Astrocyte (in vitro differentiated cells and primary cell): ENCODE results near the gene SPAG6. TPM values are rescaled to one million over a fixed set of nuclear protein-coding genes. Genes with fewer than 3 reads are reported as not detected.

ENCODE experiments used
- DNase-seq: peaks from one replicate; pipeline ENCODE4 v3.0.0-alpha.2; 2010; ENCODE audit warnings: low read depth
- FAIRE-seq: peaks from 2 replicates; lab custom pipeline; 2011; peaks lifted over from hg19 to GRCh38; lab: Jason Lieb, UNC
- H2AFZ ChIP-seq: 2 replicates; pipeline ENCODE4 v1.6.0; 2012; ENCODE audit warnings: low read depth, low read length, inconsistent platforms
- H3K27ac ChIP-seq: 2 replicates; pipeline ENCODE4 v1.5.1; 2011; ENCODE audit warnings: low read depth, low read length, inconsistent platforms
- H3K27me3 ChIP-seq: 2 replicates; pipeline ENCODE4 v1.6.0; 2011; ENCODE audit warnings: low read length, inconsistent platforms; ENCODE audit not compliant: insufficient read depth
- H3K36me3 ChIP-seq: 2 replicates; pipeline ENCODE4 v1.5.1; 2011; ENCODE audit warnings: low read length, inconsistent platforms; ENCODE audit not compliant: insufficient read depth
- H3K4me1 ChIP-seq: 2 replicates; pipeline ENCODE4 v1.5.1; 2011; ENCODE audit warnings: low read length, inconsistent platforms; ENCODE audit not compliant: insufficient read depth
- H3K4me2 ChIP-seq: 2 replicates; pipeline ENCODE4 v1.6.0; 2012; ENCODE audit warnings: low read length, inconsistent platforms
- H3K4me3 ChIP-seq: 2 replicates; pipeline ENCODE4 v1.5.1; 2011; ENCODE audit warnings: low read depth, mild to moderate bottlenecking, low read length, inconsistent platforms; ENCODE audit not compliant: insufficient read depth
- H3K79me2 ChIP-seq: 2 replicates; pipeline ENCODE4 v1.6.0; 2012; ENCODE audit warnings: mild to moderate bottlenecking, low read length, inconsistent platforms; ENCODE audit not compliant: insufficient read depth
- H3K9ac ChIP-seq: 2 replicates; pipeline ENCODE4 v1.6.0; 2012; ENCODE audit warnings: mild to moderate bottlenecking, low read length, inconsistent platforms
- H3K9me3 ChIP-seq: 2 replicates; pipeline ENCODE4 v1.5.1; 2012; ENCODE audit warnings: low read depth, mild to moderate bottlenecking, low read length, inconsistent platforms; ENCODE audit not compliant: insufficient read depth
- H4K20me1 ChIP-seq: 2 replicates; pipeline ENCODE4 v1.6.0; 2012; ENCODE audit warnings: low read length, inconsistent platforms; ENCODE audit not compliant: insufficient read depth
- H3K27ac Mint-ChIP-seq: one replicate; pipeline ENCODE4 v1.8.0; 2021; ENCODE audit warnings: mild to moderate bottlenecking, mixed read lengths; ENCODE audit not compliant: unreplicated experiment
- H3K27me3 Mint-ChIP-seq: one replicate; pipeline ENCODE4 v1.8.0; 2021; ENCODE audit warnings: low read depth, mixed read lengths; ENCODE audit not compliant: unreplicated experiment
- H3K36me3 Mint-ChIP-seq: one replicate; pipeline ENCODE4 v1.8.0; 2021; ENCODE audit warnings: low read depth, mixed read lengths; ENCODE audit not compliant: unreplicated experiment
- H3K4me1 Mint-ChIP-seq: one replicate; pipeline ENCODE4 v1.8.0; 2021; ENCODE audit warnings: low read depth, mixed read lengths; ENCODE audit not compliant: unreplicated experiment
- H3K4me3 Mint-ChIP-seq: one replicate; pipeline ENCODE4 v1.8.0; 2021; ENCODE audit warnings: mild to moderate bottlenecking, moderate library complexity, mixed read lengths; ENCODE audit not compliant: unreplicated experiment
- H3K9me3 Mint-ChIP-seq: one replicate; pipeline ENCODE4 v1.8.0; 2021; ENCODE audit warnings: mild to moderate bottlenecking, mixed read lengths; ENCODE audit not compliant: unreplicated experiment
- CTCF ChIP-seq: IDR thresholded peaks from 2 replicates; pipeline ENCODE4 v1.5.1; 2011; ENCODE audit warnings: low read depth, mild to moderate bottlenecking, inconsistent platforms, low read length, moderate library complexity; ENCODE audit not compliant: insufficient read depth
- EZH2 ChIP-seq: IDR thresholded peaks from 2 replicates; pipeline ENCODE4 v1.6.1; 2012; ENCODE audit warnings: mild to moderate bottlenecking, low read length, inconsistent platforms; ENCODE audit not compliant: insufficient read depth
- total RNA-seq: library from RNA; stranded (reverse); gene quantifications from 2 replicates; pipeline ENCODE4 v1.2.1, GENCODE V29; 2021

SPAG6 gene
- total RNA-seq, 1 donor from 2014 or later, result not detected

GRCh38 chr10:22381262-22381661 lies 36.0 kb downstream of the SPAG6 start:
- Histone ChIP-seq H3K4me1 (no peaks in the 10 kb centered on the region), H3K4me3 (no peak overlapping the region), H3K79me2 (no peaks in the 10 kb centered on the region), H3K27me3 (peaks cover 2% of the 10 kb centered on the region), H3K4me2 (no peak overlapping the region), H3K9me3 (no peaks in the 10 kb centered on the region), H3K36me3 (no peaks in the 10 kb centered on the region), H3K27ac (no peak overlapping the region), H2AFZ (no peak overlapping the region), H3K9ac (no peak overlapping the region), H4K20me1 (no peaks in the 10 kb centered on the region)
- Mint-ChIP-seq H3K9me3 (no peaks in the 10 kb centered on the region), H3K36me3 (no peaks in the 10 kb centered on the region), H3K4me1 (no peaks in the 10 kb centered on the region), H3K27ac (no peak overlapping the region), H3K27me3 (no peaks in the 10 kb centered on the region), H3K4me3 (no peak overlapping the region)
- TF ChIP-seq EZH2 (no peak), CTCF (no peak)
- FAIRE-seq (no peak), DNase-seq (no peak)

GRCh38 chr10:22386503-22386902 lies 41.2 kb downstream of the SPAG6 start:
- no peaks in the 10 kb centered on the region for H3K27me3 ChIP-seq
- H3K27me3 Mint-ChIP-seq, result no peaks in the 10 kb centered on the region

More at GRCh38 chr10:22386503-22386902, 41.2 kb downstream of the SPAG6 start:
- Mint-ChIP-seq H3K27ac (no peak overlapping the region), H3K4me1 (no peaks in the 10 kb centered on the region), H3K4me3 (no peak overlapping the region), H3K9me3 (no peaks in the 10 kb centered on the region), H3K36me3 (no peaks in the 10 kb centered on the region)
- FAIRE-seq, result no peak
- H3K4me2 ChIP-seq, result no peak overlapping the region
- no peak for DNase-seq
- no peaks in the 10 kb centered on the region for H3K36me3 ChIP-seq
- no peak overlapping the region for H2AFZ ChIP-seq
- no peak overlapping the region for H3K9ac ChIP-seq
- H3K9me3 ChIP-seq, result no peaks in the 10 kb centered on the region
- H3K4me1 ChIP-seq, result no peaks in the 10 kb centered on the region
- TF ChIP-seq EZH2 (no peak), CTCF (no peak)
- no peak overlapping the region for H3K4me3 ChIP-seq
- H4K20me1 ChIP-seq, result no peaks in the 10 kb centered on the region
- H3K27ac ChIP-seq, result no peak overlapping the region
- no peaks in the 10 kb centered on the region for H3K79me2 ChIP-seq
